GM12878 (cell line): Measurements from ENCODE around the gene NUTM2E.
"Not testable (repeated sequence)": the region's sequence is repeated elsewhere in the genome, so short reads cannot be mapped to it uniquely, and the experiment has no call there.

Experiments used
- BHLHE40 ChIP-seq, 2 experiments: fragments of 450-650 bp in 1 of 2; IDR thresholded peaks; 2 replicates each; pipeline ENCODE4 v1.6.1; 2011 to 2017; ENCODE audit warnings: low read depth in 2 of 2, borderline replicate concordance in 1 of 2, improper control_type of control experiment in 1 of 2, low read length in 1 of 2, mild to moderate bottlenecking in 1 of 2
- BMI1 ChIP-seq: fragments of 450-650 bp; IDR thresholded peaks from 2 replicates; pipeline ENCODE4 v1.6.1; 2016; ENCODE audit warnings: mild to moderate bottlenecking, moderate library complexity, borderline replicate concordance
- CHD1 ChIP-seq: IDR thresholded peaks from 2 replicates; pipeline ENCODE4 v1.6.1; 2012; ENCODE audit warnings: low read depth, low read length, improper control_type of control experiment
- CTCF ChIP-seq, 3 experiments: IDR thresholded peaks in 2 of 3; conservative IDR thresholded peaks in 1 of 3; 2 replicates each; pipeline ENCODE4 v1.5.1; 2011; ENCODE audit warnings: low read depth in 3 of 3, low read length in 3 of 3, mild to moderate bottlenecking in 3 of 3, control low read depth in 2 of 3, moderate library complexity in 2 of 3, inconsistent platforms in 1 of 3, mixed read lengths in 1 of 3; ENCODE audit not compliant: control insufficient read depth in 2 of 3, insufficient read depth in 1 of 3; ENCODE audit errors: extremely low read depth in 1 of 3
- E2F4 ChIP-seq: IDR thresholded peaks from 2 replicates; pipeline ENCODE4 v1.6.1; 2012; ENCODE audit warnings: low read depth, low read length, improper control_type of control experiment
- HCFC1 ChIP-seq: fragments of 150-350 bp; IDR thresholded peaks from 2 replicates; pipeline ENCODE4 v1.6.1; 2014; ENCODE audit warnings: low read length
- HDAC2 ChIP-seq: fragments of 200-600 bp; sonication (generic); IDR thresholded peaks from 2 replicates; pipeline ENCODE4 v1.6.1; 2017
- MAX ChIP-seq: IDR thresholded peaks from 2 replicates; pipeline ENCODE4 v1.6.1; 2012; ENCODE audit warnings: low read depth, low read length, improper control_type of control experiment
- NR2C2 ChIP-seq: IDR thresholded peaks from 2 replicates; pipeline ENCODE4 v1.6.1; 2011; ENCODE audit warnings: borderline replicate concordance, low read depth; ENCODE audit not compliant: control insufficient read depth, insufficient read length
- POLR2A ChIP-seq: IDR thresholded peaks from 2 replicates; pipeline ENCODE4 v1.6.1; 2011; ENCODE audit warnings: low read depth, mild to moderate bottlenecking, low read length
- POLR2AphosphoS5 ChIP-seq: IDR thresholded peaks from 2 replicates; pipeline ENCODE4 v1.6.1; 2011; ENCODE audit warnings: mild to moderate bottlenecking, low read length, inconsistent platforms
- RCOR1 ChIP-seq: conservative IDR thresholded peaks from 2 replicates; pipeline ENCODE4 v1.6.1; 2012; ENCODE audit warnings: low read depth, low read length, improper control_type of control experiment
- ZBED1 ChIP-seq: IDR thresholded peaks from 2 replicates; pipeline ENCODE4 v1.6.1; 2016; ENCODE audit warnings: borderline replicate concordance
- TF ChIP-seq, protein P1 (sequence below): IDR thresholded peaks from 2 replicates; pipeline ENCODE4 v1.6.1; 2011; ENCODE audit warnings: low read depth, mild to moderate bottlenecking, low read length, moderate library complexity, borderline replicate concordance; ENCODE audit errors: extremely low read depth

- not testable (repeated sequence) for TF ChIP-seq POLR2AphosphoS5; ZBED1; MAX; BHLHE40 (IDR thresholded peaks at IDR 0.05; ENCODE audit: borderline replicate concordance in 1 of 2, low read depth in 2 of 2, low read length in 1 of 2); HCFC1; BMI1; E2F4; CHD1; CTCF (IDR thresholded peaks at IDR 0.05 in 2 of 3, conservative IDR thresholded peaks at IDR 0.05 in 1 of 3; ENCODE audit: control insufficient read depth in 2 of 3, extremely low read depth in 1 of 3, insufficient read depth in 1 of 3, low read depth in 3 of 3, low read length in 3 of 3); HDAC2; NR2C2; POLR2A; RCOR1
- TF ChIP-seq, protein P1, sequence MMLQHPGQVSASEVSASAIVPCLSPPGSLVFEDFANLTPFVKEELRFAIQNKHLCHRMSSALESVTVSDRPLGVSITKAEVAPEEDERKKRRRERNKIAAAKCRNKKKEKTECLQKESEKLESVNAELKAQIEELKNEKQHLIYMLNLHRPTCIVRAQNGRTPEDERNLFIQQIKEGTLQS = not testable (repeated sequence)
Observed at GRCh38 chr10:79871729-79872128, 45.2 kb downstream of the NUTM2E start.
